GM18517 (cell line): ENCODE data around the gene DET1.

ENCODE experiments used
- ATAC-seq: cut with Tn5 transposase; IDR thresholded peaks from one replicate; pipeline ENCODE4 v1.9.1; 2021; ENCODE audit warnings: mild to moderate bottlenecking, moderate library complexity; ENCODE audit not compliant: unreplicated experiment

The DET1 gene

GRCh38 chr15:88467935-88468528 is 78.4 kb downstream of the DET1 start:
- ATAC-seq = peak; percentile 5

- ATAC-seq = peak; percentile 88
Observed at GRCh38 chr15:88467073-88467934, 79.2 kb downstream of the DET1 start, which contains the start of the genes MRPL46 and MRPS11. TSS of gene MRPL46 (minus strand) at chr15:88467388. CDS start at chr15:88467377, 11 bp downstream. TSS of gene MRPS11 (plus strand) at chr15:88467708. CDS start at chr15:88467718, 10 bp downstream.

GRCh38 chr15:88465633-88466224 is 80.8 kb downstream of the DET1 start:
- no peak for ATAC-seq

- no peak for ATAC-seq
Observed at GRCh38 chr15:88463870-88464532, 82.5 kb downstream of the DET1 start.
